Muscle of leg (tissue), 11 donors: Measurements from ENCODE around the gene NAE1. TPM values are rescaled to one million over a fixed set of nuclear protein-coding genes. Genes with fewer than 3 reads are reported as not detected.

Experiments
- DNase-seq: peaks from one replicate; pipeline ENCODE4 v3.0.0; 2013
- H3K27ac ChIP-seq: one replicate; pipeline ENCODE4 v1.5.1; 2013; ENCODE audit warnings: mild to moderate bottlenecking, low read length, control low read depth
- H3K27me3 ChIP-seq: one replicate; pipeline ENCODE4 v1.6.1; 2013; ENCODE audit warnings: low read length; ENCODE audit not compliant: control insufficient read depth, insufficient read depth
- H3K36me3 ChIP-seq: one replicate; pipeline ENCODE4 v1.6.1; 2013; ENCODE audit warnings: low read length; ENCODE audit not compliant: control insufficient read depth, insufficient read depth
- H3K4me1 ChIP-seq: one replicate; pipeline ENCODE4 v1.6.1; 2013; ENCODE audit warnings: low read length; ENCODE audit not compliant: control insufficient read depth, insufficient read depth
- H3K4me3 ChIP-seq: one replicate; pipeline ENCODE4 v1.5.1; 2013; ENCODE audit warnings: low read length, control low read depth
- H3K9me3 ChIP-seq: replicated peaks from 2 replicates; pipeline ENCODE4 v1.6.1; 2013; ENCODE audit warnings: low read depth, low read length; ENCODE audit not compliant: control insufficient read depth
- WGBS: methylation state at CpG from one replicate; pipeline ENCODE4 v1.1.5; 2013; ENCODE audit warnings: missing lambda C conversion rate; ENCODE audit not compliant: insufficient coverage; 5-methylcytosine and 5-hydroxymethylcytosine counted together
- polyA plus RNA-seq, 8 donors: library from polyadenylated mRNA; unstranded; fragments of 120-200 nt; gene quantifications; one replicate each; pipeline versions ENCODE4 v1.2.1 to v1.2.3, GENCODE V29; 2013; ENCODE audit warnings: inconsistent platforms in 1 of 8, low replicate concordance in 1 of 8; ENCODE audit not compliant: insufficient read length in 8 of 8, insufficient read depth in 1 of 8
- total RNA-seq: library from RNA; stranded (reverse); fragments of 120-200 nt; gene quantifications from one replicate; pipeline ENCODE4 v1.2.4, GENCODE V29; 2013

Gene NAE1
- total and polyA plus RNA-seq, 9 donors, result 32.8 to 47.3 (median 41.8) TPM

- H3K27ac ChIP-seq, result no peak overlapping the region
- H3K27me3 ChIP-seq, result peaks cover 3% of the 10 kb centered on the region
- H3K9me3 ChIP-seq, result no peaks in the 10 kb centered on the region
- no peaks in the 10 kb centered on the region for H3K36me3 ChIP-seq
- WGBS, result no CpG with 5 or more reads among the region's 2 CpGs
- no peak overlapping the region for H3K4me3 ChIP-seq
- no peak for DNase-seq
- H3K4me1 ChIP-seq, result no peaks in the 10 kb centered on the region
Measured at GRCh38 chr16:66787427-66787826, 43.3 kb downstream of the NAE1 start.

- no peaks in the 10 kb centered on the region for H3K4me1 ChIP-seq
- H3K27me3 ChIP-seq, result peaks cover 3% of the 10 kb centered on the region
- no CpG with 5 or more reads among the region's 3 CpGs for WGBS
- no peak overlapping the region for H3K27ac ChIP-seq
- no peaks in the 10 kb centered on the region for H3K9me3 ChIP-seq
- H3K36me3 ChIP-seq, result no peaks in the 10 kb centered on the region
- no peak overlapping the region for H3K4me3 ChIP-seq
- DNase-seq, result no peak
Measured at GRCh38 chr16:66786551-66786950, 44.2 kb downstream of the NAE1 start.

DNA sequence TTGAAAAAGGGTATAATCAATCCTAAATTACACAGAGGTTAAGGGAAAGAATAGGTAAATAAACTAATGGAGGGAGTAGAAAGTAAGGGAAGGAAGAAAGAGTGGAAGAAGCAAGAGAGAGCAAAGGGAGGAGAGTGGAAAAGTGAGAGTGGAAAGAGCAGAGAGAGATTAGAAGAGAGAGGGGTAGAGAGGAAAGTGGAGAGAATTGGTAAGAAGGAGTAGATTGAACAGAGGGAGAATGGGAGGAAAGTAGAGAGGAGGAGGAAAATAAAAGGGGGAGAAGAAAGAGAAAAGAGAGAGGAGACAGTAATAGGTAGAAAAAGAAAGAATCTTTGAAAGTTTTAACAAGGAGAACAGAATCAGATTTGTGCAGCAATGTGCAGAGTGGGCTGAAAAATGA is 54.3 kb downstream of the NAE1 start:
- Histone ChIP-seq H3K27ac (no peak overlapping the region), H3K36me3 (no peaks in the 10 kb centered on the region), H3K9me3 (no peaks in the 10 kb centered on the region), H3K4me1 (no peaks in the 10 kb centered on the region), H3K27me3 (no peaks in the 10 kb centered on the region), H3K4me3 (no peak overlapping the region)
- no peak for DNase-seq

GRCh38 chr16:66774981-66775380 is 55.8 kb downstream of the NAE1 start:
- DNase-seq, result no peak
- no peaks in the 10 kb centered on the region for H3K27me3 ChIP-seq
- no peaks in the 10 kb centered on the region for H3K4me1 ChIP-seq
- H3K27ac ChIP-seq, result no peak overlapping the region
- H3K9me3 ChIP-seq, result no peaks in the 10 kb centered on the region
- no peaks in the 10 kb centered on the region for H3K36me3 ChIP-seq
- 60% methylated on average over 1 of the region's 2 CpGs for WGBS
- H3K4me3 ChIP-seq, result no peak overlapping the region

DNA sequence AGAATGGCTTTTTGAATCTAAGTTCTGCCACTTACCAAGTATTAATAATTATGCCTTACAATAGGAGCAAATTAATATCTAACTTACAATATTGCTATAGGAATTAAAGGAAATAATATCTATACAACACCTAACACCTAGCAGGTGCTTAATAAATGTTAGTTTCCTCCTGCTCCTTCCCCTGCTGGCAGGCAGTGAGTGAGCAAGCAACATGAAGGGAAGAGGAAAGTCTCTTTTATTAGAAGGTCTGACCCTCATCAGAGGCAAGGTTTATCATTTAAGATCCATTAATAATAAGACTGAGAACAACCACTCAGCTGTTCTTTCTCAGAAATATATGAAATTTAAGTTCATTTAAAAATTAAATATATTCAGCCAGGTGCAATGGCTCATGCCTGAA is 72.7 kb downstream of the NAE1 start:
- H3K27me3 ChIP-seq, result peaks cover 5% of the 10 kb centered on the region
- no peak overlapping the region for H3K27ac ChIP-seq
- H3K9me3 ChIP-seq, result no peaks in the 10 kb centered on the region
- no peaks in the 10 kb centered on the region for H3K36me3 ChIP-seq
- H3K4me1 ChIP-seq, result no peaks in the 10 kb centered on the region
- H3K4me3 ChIP-seq, result no peak overlapping the region
- DNase-seq, result no peak

DNA sequence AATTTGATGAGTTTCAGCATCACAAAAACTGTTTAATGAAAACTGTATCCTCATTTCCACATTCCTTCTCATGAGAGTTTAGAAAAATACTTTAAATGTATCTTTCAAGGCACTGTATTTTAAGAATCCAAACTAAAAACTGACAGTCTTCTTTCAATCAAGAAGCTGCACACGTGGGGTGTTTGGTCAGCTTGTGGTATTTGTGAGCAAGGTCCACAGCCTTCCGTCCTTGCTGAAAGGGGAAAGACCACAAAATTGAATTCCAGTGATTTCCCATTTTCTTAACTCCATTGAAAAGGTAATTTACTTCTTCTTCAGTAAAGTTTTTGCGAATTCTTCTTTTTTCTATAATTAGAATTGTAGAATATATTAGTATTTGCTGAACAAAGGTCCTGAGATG is 76.0 kb downstream of the NAE1 start:
- no peaks in the 10 kb centered on the region for H3K9me3 ChIP-seq
- no peak for DNase-seq
- H3K36me3 ChIP-seq, result peaks cover 7% of the 10 kb centered on the region
- peaks cover 3% of the 10 kb centered on the region for H3K27me3 ChIP-seq
- H3K27ac ChIP-seq, result no peak overlapping the region
- peaks cover 10% of the 10 kb centered on the region for H3K4me1 ChIP-seq
- no peak overlapping the region for H3K4me3 ChIP-seq
- no CpG with 5 or more reads among the region's 3 CpGs for WGBS

DNA sequence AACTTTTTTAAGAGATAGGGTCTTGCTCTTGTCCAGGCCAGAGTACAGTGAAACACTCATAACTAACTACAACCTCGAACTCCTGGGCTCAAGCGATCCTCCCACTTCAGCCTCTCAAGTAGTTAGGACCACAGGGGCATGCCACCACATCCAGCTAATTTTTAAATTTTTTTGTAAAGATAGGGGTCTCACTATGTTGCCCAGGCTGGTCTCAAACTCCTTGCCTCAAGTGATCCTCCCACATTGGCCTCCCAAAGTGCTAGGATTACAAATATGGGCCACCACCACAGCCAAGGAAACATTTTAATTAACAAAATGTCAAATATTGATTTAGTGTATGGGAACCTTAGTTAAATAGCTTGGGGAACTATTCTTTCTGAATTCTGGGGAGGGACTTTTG is 76.6 kb downstream of the NAE1 start:
- Histone ChIP-seq H3K27me3 (peaks cover 3% of the 10 kb centered on the region), H3K27ac (no peak overlapping the region), H3K4me3 (no peak overlapping the region), H3K9me3 (no peaks in the 10 kb centered on the region), H3K36me3 (peaks cover 10% of the 10 kb centered on the region), H3K4me1 (peaks cover 11% of the 10 kb centered on the region)
- WGBS, result no CpG with 5 or more reads among the region's 2 CpGs
- DNase-seq, result no peak

DNA sequence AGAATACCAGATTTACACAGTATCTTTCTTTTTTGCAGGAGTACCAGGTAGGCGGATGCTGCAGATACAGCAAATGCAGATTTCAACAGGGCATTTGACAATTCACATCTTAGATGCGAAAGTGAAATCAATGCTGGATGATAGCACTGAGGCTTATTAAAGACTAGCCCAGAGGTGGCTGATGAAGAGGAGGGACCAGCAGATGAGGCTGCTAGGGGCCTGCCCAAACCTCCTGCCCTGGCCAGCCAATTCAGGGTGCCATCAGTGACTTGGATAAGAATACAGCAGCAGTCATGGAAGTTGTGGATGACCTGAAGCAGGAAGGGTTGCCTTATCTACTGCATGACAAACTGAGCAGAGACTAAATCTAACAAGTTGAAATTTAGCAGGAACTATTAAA is 77.8 kb downstream of the NAE1 start:
- Histone ChIP-seq H3K36me3 (peaks cover 19% of the 10 kb centered on the region), H3K27ac (no peak overlapping the region), H3K4me3 (no peak overlapping the region), H3K27me3 (peaks cover 3% of the 10 kb centered on the region), H3K9me3 (no peaks in the 10 kb centered on the region), H3K4me1 (peaks cover 11% of the 10 kb centered on the region)
- no peak for DNase-seq
- WGBS, result 92% methylated on average over 1 of the region's 2 CpGs

Other genes with a start within 250 kb of the NAE1 start
- gene CMTM3, start 226.3 kb downstream of the NAE1 start, total RNA-seq, result 19.0 TPM
- gene CMTM3, start 226.3 kb downstream of the NAE1 start, polyA plus RNA-seq, result 10 to 100 TPM; 52.8 to 82.7 (median 68.4) TPM
- gene CMTM4, start 134.2 kb downstream of the NAE1 start, total RNA-seq, result 8.1 TPM
- gene CMTM4, start 134.2 kb downstream of the NAE1 start, polyA plus RNA-seq, result 10 to 100 TPM in 5 of 8 donors, 1 to 10 TPM in 3; 7.5 to 15.5 (median 10.5) TPM
- 76.3 TPM for gene DYNC1LI2, start 79.4 kb downstream of the NAE1 start, total RNA-seq
- 100 to 1,000 TPM in 1 of 8 donors, 10 to 100 TPM in 7; 61.0 to 102 (median 78.8) TPM for gene DYNC1LI2, start 79.4 kb downstream of the NAE1 start, polyA plus RNA-seq
- gene TERB1, start 29.4 kb downstream of the NAE1 start, total RNA-seq, result not detected
- under 1 TPM in 3 of 8 donors, not detected in 5; 0.10 to 0.21 (median 0.11) TPM for gene TERB1, start 29.4 kb downstream of the NAE1 start, polyA plus RNA-seq
- not detected for gene CA7, start 13.4 kb upstream of the NAE1 start, total RNA-seq
- gene CA7, start 13.4 kb upstream of the NAE1 start, polyA plus RNA-seq, result under 1 TPM in 1 of 8 donors, not detected in 7; 0.12 TPM
- 2.7 TPM for gene PDP2, start 49.5 kb upstream of the NAE1 start, total RNA-seq
- 1 to 10 TPM; 1.9 to 2.6 (median 2.3) TPM for gene PDP2, start 49.5 kb upstream of the NAE1 start, polyA plus RNA-seq
- 0.04 TPM for gene CDH16, start 87.9 kb upstream of the NAE1 start, total RNA-seq
- 1 to 10 TPM in 1 of 8 donors, under 1 TPM in 5, not detected in 2; 0.08 to 1.7 (median 0.13) TPM for gene CDH16, start 87.9 kb upstream of the NAE1 start, polyA plus RNA-seq
- 7.3 TPM for gene RRAD, start 94.6 kb upstream of the NAE1 start, total RNA-seq
- gene RRAD, start 94.6 kb upstream of the NAE1 start, polyA plus RNA-seq, result 10 to 100 TPM in 3 of 8 donors, 1 to 10 TPM in 5; 6.0 to 10.7 (median 9.1) TPM
- 115 TPM for gene CIAO2B, start 103.4 kb upstream of the NAE1 start, total RNA-seq
- gene CIAO2B, start 103.4 kb upstream of the NAE1 start, polyA plus RNA-seq, result 100 to 1,000 TPM in 1 of 8 donors, 10 to 100 TPM in 7; 89.1 to 111 (median 94.2) TPM
- 26.1 TPM for gene CES2, start 104.5 kb upstream of the NAE1 start, total RNA-seq
- 10 to 100 TPM; 27.2 to 36.2 (median 31.4) TPM for gene CES2, start 104.5 kb upstream of the NAE1 start, polyA plus RNA-seq
- 0.22 TPM for gene CES3, start 130.3 kb upstream of the NAE1 start, total RNA-seq
- gene CES3, start 130.3 kb upstream of the NAE1 start, polyA plus RNA-seq, result 1 to 10 TPM in 1 of 8 donors, under 1 TPM in 7; 0.05 to 1.3 (median 0.34) TPM
- gene CES4A, start 157.6 kb upstream of the NAE1 start, total RNA-seq, result 2.4 TPM
- 1 to 10 TPM; 1.5 to 5.3 (median 3.2) TPM for gene CES4A, start 157.6 kb upstream of the NAE1 start, polyA plus RNA-seq
- 40.7 TPM for gene CBFB, start 198.2 kb upstream of the NAE1 start, total RNA-seq
- 10 to 100 TPM; 31.6 to 70.3 (median 42.3) TPM for gene CBFB, start 198.2 kb upstream of the NAE1 start, polyA plus RNA-seq